Uterus (tissue), 2 donors: ENCODE data around the gene UPK3B.
"Not testable (repeated sequence)": the region's sequence is repeated elsewhere in the genome, so short reads cannot be mapped to it uniquely, and the experiment has no call there.

ENCODE experiments used
- POLR2A ChIP-seq, 2 donors: fragments of 450-650 bp; IDR thresholded peaks; one replicate each; pipeline ENCODE4 v1.6.1; 2016; ENCODE audit warnings: antibody characterized with exemption in 2 of 2, mild to moderate bottlenecking in 1 of 2, moderate library complexity in 1 of 2
- TF ChIP-seq, protein P1 (sequence below), 4 experiments: fragments of 200-600 bp in 2 of 4; fragments of 450-650 bp in 2 of 4; sonication (generic) in 2 of 4; IDR thresholded peaks; one replicate each; pipeline ENCODE4 v1.5.1; 2016 to 2019; ENCODE audit warnings: antibody characterized with exemption in 4 of 4, mild to moderate bottlenecking in 2 of 4, moderate library complexity in 1 of 4

GRCh38 chr7:76476280-76476679, 34.1 kb upstream of the UPK3B start:
- TF ChIP-seq, protein P1, sequence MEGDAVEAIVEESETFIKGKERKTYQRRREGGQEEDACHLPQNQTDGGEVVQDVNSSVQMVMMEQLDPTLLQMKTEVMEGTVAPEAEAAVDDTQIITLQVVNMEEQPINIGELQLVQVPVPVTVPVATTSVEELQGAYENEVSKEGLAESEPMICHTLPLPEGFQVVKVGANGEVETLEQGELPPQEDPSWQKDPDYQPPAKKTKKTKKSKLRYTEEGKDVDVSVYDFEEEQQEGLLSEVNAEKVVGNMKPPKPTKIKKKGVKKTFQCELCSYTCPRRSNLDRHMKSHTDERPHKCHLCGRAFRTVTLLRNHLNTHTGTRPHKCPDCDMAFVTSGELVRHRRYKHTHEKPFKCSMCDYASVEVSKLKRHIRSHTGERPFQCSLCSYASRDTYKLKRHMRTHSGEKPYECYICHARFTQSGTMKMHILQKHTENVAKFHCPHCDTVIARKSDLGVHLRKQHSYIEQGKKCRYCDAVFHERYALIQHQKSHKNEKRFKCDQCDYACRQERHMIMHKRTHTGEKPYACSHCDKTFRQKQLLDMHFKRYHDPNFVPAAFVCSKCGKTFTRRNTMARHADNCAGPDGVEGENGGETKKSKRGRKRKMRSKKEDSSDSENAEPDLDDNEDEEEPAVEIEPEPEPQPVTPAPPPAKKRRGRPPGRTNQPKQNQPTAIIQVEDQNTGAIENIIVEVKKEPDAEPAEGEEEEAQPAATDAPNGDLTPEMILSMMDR (IDR thresholded peaks at IDR 0.05) = not testable (repeated sequence)
- not testable (repeated sequence) for TF ChIP-seq POLR2A (IDR thresholded peaks at IDR 0.05)
